Panc1 (cell line): ENCODE data around the gene RAI14. TPM values are rescaled to one million over a fixed set of nuclear protein-coding genes. Genes with fewer than 3 reads are reported as not detected.
A peak's percentile ranks its signal among the peaks of the same experiment; 100 is the strongest.

Experiments
- ATAC-seq: fragments of 200-7000 bp; cut with Tn5 transposase; 2 replicates; pipeline ENCODE4 v1.9.1; 2020; ENCODE audit warnings: mild to moderate bottlenecking, moderate library complexity
- BruUV-seq: library from RNA; stranded (reverse); fragments of 400-500 nt; replicated peaks from 2 replicates; lab custom pipeline; 2021; lab: Mats Ljungman, UMichigan
- CTCF ChIA-PET: fragments of 300-600 bp; sonication (Branson Sonifier 250); formaldehyde crosslinking; loops from one replicate; lab custom pipeline; 2022; ENCODE audit warnings: antibody characterized with exemption; lab: Charles Lee
- POLR2A ChIA-PET: fragments of 300-600 bp; sonication (Branson Sonifier 250); formaldehyde crosslinking; loops from one replicate; lab custom pipeline; 2022; ENCODE audit warnings: antibody characterized with exemption; lab: Charles Lee
- DNase-seq: peaks from one replicate; pipeline ENCODE4 v3.0.0-alpha.2; 2010; ENCODE audit warnings: low read depth, low spot score
- H3K27ac ChIP-seq: 2 replicates; pipeline ENCODE4 v1.5.1; 2011; ENCODE audit warnings: mild to moderate bottlenecking, low read length, inconsistent platforms
- H3K27me3 ChIP-seq: fragments of 200-500 bp; sonication (Bioruptor generic); 2 replicates; pipeline ENCODE4 v1.6.0; 2014; ENCODE audit warnings: low read length, inconsistent platforms; ENCODE audit not compliant: control insufficient read depth, insufficient read depth
- H3K36me3 ChIP-seq: fragments of 200-500 bp; sonication (Bioruptor generic); 2 replicates; pipeline ENCODE4 v1.5.1; 2014; ENCODE audit warnings: inconsistent platforms, mild to moderate bottlenecking, low read length, moderate library complexity; ENCODE audit not compliant: control insufficient read depth, insufficient read depth
- H3K4me1 ChIP-seq: 2 replicates; pipeline ENCODE4 v1.5.1; 2011; ENCODE audit warnings: inconsistent platforms, mild to moderate bottlenecking, low read length, moderate library complexity; ENCODE audit not compliant: control insufficient read depth, insufficient read depth
- H3K4me3 ChIP-seq, 2 experiments: 2 replicates each; pipeline ENCODE4 v1.5.1; 2011 to 2012; ENCODE audit warnings: low read depth in 2 of 2, low read length in 2 of 2, mild to moderate bottlenecking in 2 of 2, inconsistent platforms in 1 of 2, moderate library complexity in 1 of 2
- H3K9me3 ChIP-seq: fragments of 200-500 bp; sonication (Bioruptor generic); 2 replicates; pipeline ENCODE4 v1.5.1; 2014; ENCODE audit warnings: low read depth, mild to moderate bottlenecking, inconsistent platforms, low read length, moderate library complexity; ENCODE audit not compliant: control insufficient read depth, insufficient read depth
- POLR2AphosphoS5 ChIP-seq: IDR thresholded peaks from 2 replicates; pipeline ENCODE4 v1.6.1; 2012; ENCODE audit warnings: mild to moderate bottlenecking, low read depth, low read length, moderate library complexity
- REST ChIP-seq, 2 experiments: IDR thresholded peaks; 2 replicates each; pipeline ENCODE4 v1.6.1; 2011 to 2012; ENCODE audit warnings: low read depth in 2 of 2, control low read depth in 1 of 2, low read length in 1 of 2, mild to moderate bottlenecking in 1 of 2, moderate library complexity in 1 of 2; ENCODE audit not compliant: insufficient read depth in 1 of 2
- SIN3A ChIP-seq: IDR thresholded peaks from 2 replicates; pipeline ENCODE4 v1.6.1; 2012; ENCODE audit warnings: low read depth, mild to moderate bottlenecking, low read length, moderate library complexity, borderline replicate concordance; ENCODE audit not compliant: insufficient read depth
- TCF7L2 ChIP-seq: IDR thresholded peaks from 2 replicates; pipeline ENCODE4 v1.6.1; 2011; ENCODE audit warnings: mild to moderate bottlenecking, low read depth, low read length, inconsistent platforms
- in situ Hi-C: cut with HindIII; loops from 2 replicates; pipeline ENCODE4 v1.10.0; 2016; ENCODE audit warnings: low sequenced_read_pairs, low pct_unique_long_range_greater_than_20kb
- intact Hi-C: fragments of 100-400 bp; cut with micrococcal nuclease; formaldehyde crosslinking; loops from one replicate; pipeline ENCODE4 v1.10.0; 2022; ENCODE audit not compliant: unreplicated experiment
- total RNA-seq: library from RNA; stranded (reverse); gene quantifications from one replicate; pipeline ENCODE4 v1.2.1, GENCODE V29; 2021; ENCODE audit not compliant: unreplicated experiment
- TF ChIP-seq, protein P1 (sequence below): fragments of 450-650 bp; IDR thresholded peaks from 2 replicates; pipeline ENCODE4 v1.5.1; 2017; ENCODE audit warnings: mild to moderate bottlenecking

RAI14 gene
- total RNA-seq, 1 experiment from 2014 or later, result 18.5 TPM

GRCh38 chr5:34657274-34657921 lies 1.3 kb downstream of the RAI14 start:
- ChIA-PET POLR2A (no interaction called here), CTCF (no interaction called here)
- TF ChIP-seq TCF7L2, result no peak
- TF ChIP-seq POLR2AphosphoS5, result no peak
- no peak for TF ChIP-seq REST (IDR thresholded peaks at IDR 0.05; ENCODE audit: insufficient read depth in 1 of 2, low read depth in 2 of 2, low read length in 1 of 2)
- TF ChIP-seq, protein P1, sequence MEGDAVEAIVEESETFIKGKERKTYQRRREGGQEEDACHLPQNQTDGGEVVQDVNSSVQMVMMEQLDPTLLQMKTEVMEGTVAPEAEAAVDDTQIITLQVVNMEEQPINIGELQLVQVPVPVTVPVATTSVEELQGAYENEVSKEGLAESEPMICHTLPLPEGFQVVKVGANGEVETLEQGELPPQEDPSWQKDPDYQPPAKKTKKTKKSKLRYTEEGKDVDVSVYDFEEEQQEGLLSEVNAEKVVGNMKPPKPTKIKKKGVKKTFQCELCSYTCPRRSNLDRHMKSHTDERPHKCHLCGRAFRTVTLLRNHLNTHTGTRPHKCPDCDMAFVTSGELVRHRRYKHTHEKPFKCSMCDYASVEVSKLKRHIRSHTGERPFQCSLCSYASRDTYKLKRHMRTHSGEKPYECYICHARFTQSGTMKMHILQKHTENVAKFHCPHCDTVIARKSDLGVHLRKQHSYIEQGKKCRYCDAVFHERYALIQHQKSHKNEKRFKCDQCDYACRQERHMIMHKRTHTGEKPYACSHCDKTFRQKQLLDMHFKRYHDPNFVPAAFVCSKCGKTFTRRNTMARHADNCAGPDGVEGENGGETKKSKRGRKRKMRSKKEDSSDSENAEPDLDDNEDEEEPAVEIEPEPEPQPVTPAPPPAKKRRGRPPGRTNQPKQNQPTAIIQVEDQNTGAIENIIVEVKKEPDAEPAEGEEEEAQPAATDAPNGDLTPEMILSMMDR, result no peak
- TF ChIP-seq SIN3A, result no peak
- peak; percentile 52 for ATAC-seq
- Histone ChIP-seq H3K36me3 (no peaks in the 10 kb centered on the region; the same call in 1 of the 2 replicates), H3K4me1 (peaks cover 8% of the 10 kb centered on the region; the same call in 1 of the 2 replicates), H3K27me3 (peaks cover 14% of the 10 kb centered on the region), H3K27ac (no peak overlapping the region), H3K9me3 (no peaks in the 10 kb centered on the region), H3K4me3 (peak overlapping the region; percentile 56 to 76)
- DNase-seq, result no peak
- no TSS peak for BruUV-seq
- intact Hi-C loops (loop anchor here (10.0 kb wide), 1 partner anchor 237 kb away; no protein-coding TSS in a partner anchor), in situ Hi-C loops (no loop called here)

- no TSS peak for BruUV-seq
- TF ChIP-seq POLR2AphosphoS5, result no peak
- TF ChIP-seq REST (IDR thresholded peaks at IDR 0.05; ENCODE audit: insufficient read depth in 1 of 2, low read depth in 2 of 2, low read length in 1 of 2), result no peak
- no peak for TF ChIP-seq SIN3A
- TF ChIP-seq, protein P1, result no peak
- no peak for TF ChIP-seq TCF7L2
- CTCF ChIA-PET, result no interaction called here
- no peak overlapping the region for H3K27ac ChIP-seq
- H3K4me3 ChIP-seq, result peak overlapping the region; percentile 56 to 76; a peak in 3 of 4 replicates
- H3K9me3 ChIP-seq, result no peaks in the 10 kb centered on the region
- ATAC-seq (no peak), DNase-seq (no peak)
- intact Hi-C loops, result loop anchor here (10.0 kb wide), 1 partner anchor 237 kb away; no protein-coding TSS in a partner anchor
- H3K4me1 ChIP-seq, result peaks cover 8% of the 10 kb centered on the region; the same call in 1 of the 2 replicates
- peaks cover 12% of the 10 kb centered on the region for H3K27me3 ChIP-seq
- in situ Hi-C loops, result no loop called here
- POLR2A ChIA-PET, result no interaction called here
- H3K36me3 ChIP-seq, result no peaks in the 10 kb centered on the region; the same call in 1 of the 2 replicates
Measured at GRCh38 chr5:34657988-34658387, 1.9 kb downstream of the RAI14 start.
